HG03520 (cell line): ENCODE data around the gene PTPRM.

Experiments
- ATAC-seq: cut with Tn5 transposase; IDR thresholded peaks from one replicate; pipeline ENCODE4 v1.9.1; 2021; ENCODE audit warnings: mild to moderate bottlenecking, moderate library complexity; ENCODE audit not compliant: unreplicated experiment

Gene PTPRM

GRCh38 chr18:8254654-8255053 lies 687.5 kb downstream of the PTPRM start:
- ATAC-seq: no peak

GRCh38 chr18:8257851-8258434 lies 690.8 kb downstream of the PTPRM start:
- no peak for ATAC-seq

GRCh38 chr18:8260319-8260718 lies 693.2 kb downstream of the PTPRM start:
- no peak for ATAC-seq

GRCh38 chr18:8260827-8261226 lies 693.7 kb downstream of the PTPRM start:
- ATAC-seq: no peak

- no peak for ATAC-seq
Observed at GRCh38 chr18:8261651-8262091, 694.6 kb downstream of the PTPRM start.

GRCh38 chr18:8262221-8262620 lies 695.1 kb downstream of the PTPRM start:
- ATAC-seq: no peak

GRCh38 chr18:8264116-8264515 lies 697.0 kb downstream of the PTPRM start:
- no peak for ATAC-seq

GRCh38 chr18:8264861-8265411 lies 697.8 kb downstream of the PTPRM start:
- no peak for ATAC-seq

GRCh38 chr18:8272254-8272653 lies 705.1 kb downstream of the PTPRM start:
- ATAC-seq: no peak

GRCh38 chr18:8274370-8274769 lies 707.3 kb downstream of the PTPRM start:
- ATAC-seq: no peak

GRCh38 chr18:8276406-8276805 lies 709.3 kb downstream of the PTPRM start:
- no peak for ATAC-seq

GRCh38 chr18:8277270-8277669 lies 710.2 kb downstream of the PTPRM start:
- ATAC-seq: no peak

GRCh38 chr18:8279346-8279745 lies 712.2 kb downstream of the PTPRM start:
- no peak for ATAC-seq

- no peak for ATAC-seq
Observed at GRCh38 chr18:8279781-8280330, 712.7 kb downstream of the PTPRM start.

GRCh38 chr18:8283891-8284585 lies 716.9 kb downstream of the PTPRM start:
- no peak for ATAC-seq

GRCh38 chr18:8286303-8286702 lies 719.2 kb downstream of the PTPRM start:
- no peak for ATAC-seq

GRCh38 chr18:8287196-8287885 lies 720.2 kb downstream of the PTPRM start:
- ATAC-seq: no peak

- ATAC-seq: no peak
Observed at GRCh38 chr18:8288472-8289195, 721.5 kb downstream of the PTPRM start.

GRCh38 chr18:8290435-8290834 lies 723.3 kb downstream of the PTPRM start:
- no peak for ATAC-seq

GRCh38 chr18:8290913-8291312 lies 723.8 kb downstream of the PTPRM start:
- ATAC-seq: no peak

- ATAC-seq: no peak
Observed at GRCh38 chr18:8293184-8293583, 726.1 kb downstream of the PTPRM start.
